ENCODE measurements around the gene NUPR1. TPM values are rescaled to one million over a fixed set of nuclear protein-coding genes. Genes with fewer than 3 reads are reported as not detected.
A peak's percentile ranks its signal among the peaks of the same experiment; 100 is the strongest.
"Not testable (repeated sequence)": the region's sequence is repeated elsewhere in the genome, so short reads cannot be mapped to it uniquely, and the experiment has no call there.

NUPR1 gene
- total RNA-seq, 3 donors from 2014 or later, result 0.28 to 0.63 (median 0.37) TPM

GRCh38 chr16:28566233-28566925, 27.6 kb upstream of the NUPR1 start:
- ATAC-seq; H3K4me3 Mint-ChIP-seq; DNase-seq; H3K27me3 Mint-ChIP-seq (ENCODE audit: low read depth): not testable (repeated sequence)
- H3K9me3 Mint-ChIP-seq, result peaks cover 11% of the 10 kb centered on the region
- peaks cover 21% of the 10 kb centered on the region for H3K4me1 Mint-ChIP-seq (ENCODE audit: low read depth)
- peaks cover 14% of the 10 kb centered on the region for H3K36me3 Mint-ChIP-seq (ENCODE audit: insufficient read depth)

GRCh38 chr16:28563218-28563617, 24.4 kb upstream of the NUPR1 start:
- no peak for ATAC-seq
- Mint-ChIP-seq H3K36me3 (ENCODE audit: insufficient read depth) (peaks cover 20% of the 10 kb centered on the region), H3K9me3 (peaks cover 11% of the 10 kb centered on the region), H3K27me3 (ENCODE audit: low read depth) (no peaks in the 10 kb centered on the region), H3K4me1 (ENCODE audit: low read depth) (peaks cover 22% of the 10 kb centered on the region), H3K4me3 (no peak overlapping the region)
- no peak for DNase-seq

GRCh38 chr16:28562199-28562598, 23.4 kb upstream of the NUPR1 start:
- H3K4me1 Mint-ChIP-seq (ENCODE audit: low read depth), result peaks cover 22% of the 10 kb centered on the region
- ATAC-seq (no peak), DNase-seq (no peak)
- H3K9me3 Mint-ChIP-seq, result peaks cover 6% of the 10 kb centered on the region
- H3K4me3 Mint-ChIP-seq, result no peak overlapping the region
- no peaks in the 10 kb centered on the region for H3K27me3 Mint-ChIP-seq (ENCODE audit: low read depth)
- H3K36me3 Mint-ChIP-seq (ENCODE audit: insufficient read depth), result peaks cover 18% of the 10 kb centered on the region

GRCh38 chr16:28561557-28562187, 22.9 kb upstream of the NUPR1 start:
- Mint-ChIP-seq H3K36me3 (ENCODE audit: insufficient read depth) (peaks cover 18% of the 10 kb centered on the region), H3K4me1 (ENCODE audit: low read depth) (peaks cover 26% of the 10 kb centered on the region), H3K9me3 (peaks cover 4% of the 10 kb centered on the region), H3K4me3 (no peak overlapping the region), H3K27me3 (ENCODE audit: low read depth) (no peaks in the 10 kb centered on the region)
- no peak for DNase-seq
- ATAC-seq, result no peak

- peaks cover 12% of the 10 kb centered on the region for H3K36me3 Mint-ChIP-seq (ENCODE audit: insufficient read depth)
- no peak for ATAC-seq
- H3K4me3 Mint-ChIP-seq, result no peak overlapping the region
- H3K27me3 Mint-ChIP-seq (ENCODE audit: low read depth), result no peaks in the 10 kb centered on the region
- DNase-seq, result no peak
- peaks cover 38% of the 10 kb centered on the region for H3K4me1 Mint-ChIP-seq (ENCODE audit: low read depth)
- no peaks in the 10 kb centered on the region for H3K9me3 Mint-ChIP-seq
Observed at GRCh38 chr16:28558456-28558855, 19.7 kb upstream of the NUPR1 start.

- DNase-seq (no peak), ATAC-seq (no peak)
- Mint-ChIP-seq H3K4me3 (no peak overlapping the region), H3K36me3 (ENCODE audit: insufficient read depth) (peaks cover 12% of the 10 kb centered on the region), H3K9me3 (no peaks in the 10 kb centered on the region), H3K4me1 (ENCODE audit: low read depth) (peaks cover 32% of the 10 kb centered on the region), H3K27me3 (ENCODE audit: low read depth) (no peaks in the 10 kb centered on the region)
Observed at GRCh38 chr16:28556914-28557320, 18.1 kb upstream of the NUPR1 start.

GRCh38 chr16:28555561-28555960, 16.8 kb upstream of the NUPR1 start:
- Mint-ChIP-seq H3K9me3 (no peaks in the 10 kb centered on the region), H3K4me1 (ENCODE audit: low read depth) (peaks cover 28% of the 10 kb centered on the region), H3K36me3 (ENCODE audit: insufficient read depth) (peaks cover 12% of the 10 kb centered on the region), H3K27me3 (ENCODE audit: low read depth) (no peaks in the 10 kb centered on the region), H3K4me3 (no peak overlapping the region)
- DNase-seq (no peak), ATAC-seq (peak; percentile 25 to 29)

- H3K27me3 Mint-ChIP-seq (ENCODE audit: low read depth), result no peaks in the 10 kb centered on the region
- ATAC-seq, result no peak
- peaks cover 27% of the 10 kb centered on the region for H3K4me1 Mint-ChIP-seq (ENCODE audit: low read depth)
Observed at GRCh38 chr16:28554634-28555423, 16.1 kb upstream of the NUPR1 start.

GRCh38 chr16:28553776-28554633, 15.2 kb upstream of the NUPR1 start, which contains the start of gene SGF29:
SGF29 (plus strand) TSS chr16:28553920; CDS start chr16:28581070, 27,150 bp downstream.
- no peaks in the 10 kb centered on the region for H3K9me3 Mint-ChIP-seq
- no peaks in the 10 kb centered on the region for H3K27me3 Mint-ChIP-seq (ENCODE audit: low read depth)
- peak within 1 kb of the TSS; percentile 89 for H3K4me3 Mint-ChIP-seq
- H3K36me3 Mint-ChIP-seq (ENCODE audit: insufficient read depth), result peaks cover 12% of the 10 kb centered on the region
- DNase-seq, result peak; percentile 92
- H3K4me1 Mint-ChIP-seq (ENCODE audit: low read depth), result peaks cover 29% of the 10 kb centered on the region
- peak; percentile 87 to 90 for ATAC-seq

More at GRCh38 chr16:28554634-28555423, 16.1 kb upstream of the NUPR1 start:
- no peak for DNase-seq
- Mint-ChIP-seq H3K36me3 (ENCODE audit: insufficient read depth) (peaks cover 12% of the 10 kb centered on the region), H3K4me3 (peak overlapping the region; percentile 89), H3K9me3 (no peaks in the 10 kb centered on the region)

- H3K4me3 Mint-ChIP-seq, result no peak overlapping the region
- H3K27me3 Mint-ChIP-seq (ENCODE audit: low read depth), result no peaks in the 10 kb centered on the region
- H3K9me3 Mint-ChIP-seq, result no peaks in the 10 kb centered on the region
- no peak for DNase-seq
- no peak for ATAC-seq
- peaks cover 10% of the 10 kb centered on the region for H3K4me1 Mint-ChIP-seq (ENCODE audit: low read depth)
- no peaks in the 10 kb centered on the region for H3K36me3 Mint-ChIP-seq (ENCODE audit: insufficient read depth)
Observed at GRCh38 chr16:28549301-28549899, 10.6 kb upstream of the NUPR1 start.

GRCh38 chr16:28548306-28548802, 9.6 kb upstream of the NUPR1 start:
- no peaks in the 10 kb centered on the region for H3K36me3 Mint-ChIP-seq (ENCODE audit: insufficient read depth)

GRCh38 chr16:28546626-28547025, 7.9 kb upstream of the NUPR1 start:
- Mint-ChIP-seq H3K4me1 (ENCODE audit: low read depth) (peaks cover 5% of the 10 kb centered on the region), H3K27me3 (ENCODE audit: low read depth) (no peaks in the 10 kb centered on the region), H3K4me3 (no peak overlapping the region), H3K9me3 (no peaks in the 10 kb centered on the region), H3K36me3 (ENCODE audit: insufficient read depth) (no peaks in the 10 kb centered on the region)
- no peak for DNase-seq
- ATAC-seq, result no peak

More at GRCh38 chr16:28548306-28548802, 9.6 kb upstream of the NUPR1 start:
- H3K4me3 Mint-ChIP-seq, result no peak overlapping the region
- no peaks in the 10 kb centered on the region for H3K27me3 Mint-ChIP-seq (ENCODE audit: low read depth)
- DNase-seq (no peak), ATAC-seq (no peak)
- no peaks in the 10 kb centered on the region for H3K9me3 Mint-ChIP-seq
- peaks cover 5% of the 10 kb centered on the region for H3K4me1 Mint-ChIP-seq (ENCODE audit: low read depth)

- not testable (repeated sequence) for H3K9me3 Mint-ChIP-seq; H3K4me1 Mint-ChIP-seq (ENCODE audit: low read depth); H3K27me3 Mint-ChIP-seq (ENCODE audit: low read depth); ATAC-seq; DNase-seq; H3K36me3 Mint-ChIP-seq (ENCODE audit: insufficient read depth); H3K4me3 Mint-ChIP-seq
Observed at GRCh38 chr16:28545964-28546363, 7.2 kb upstream of the NUPR1 start.
